HEK293T (cell line): Measurements from ENCODE around the gene SPACA9.

ENCODE experiments used
- ARNT ChIP-seq: fragments of 450-650 bp; IDR thresholded peaks from 2 replicates; pipeline ENCODE4 v1.6.1; 2017; ENCODE audit warnings: mild to moderate bottlenecking
- BHLHE40 ChIP-seq: fragments of 450-650 bp; IDR thresholded peaks from 2 replicates; pipeline ENCODE4 v1.6.1; 2016; ENCODE audit warnings: mild to moderate bottlenecking, moderate library complexity, borderline replicate concordance
- ELF4 ChIP-seq: fragments of 450-650 bp; IDR thresholded peaks from 2 replicates; pipeline ENCODE4 v1.6.1; 2017; ENCODE audit warnings: antibody characterized with exemption
- FOXA1 ChIP-seq: fragments of 450-650 bp; IDR thresholded peaks from 2 replicates; pipeline ENCODE4 v1.6.1; 2016; ENCODE audit warnings: mild to moderate bottlenecking
- FOXK2 ChIP-seq: fragments of 450-650 bp; IDR thresholded peaks from 2 replicates; pipeline ENCODE4 v1.6.1; 2016; ENCODE audit warnings: mild to moderate bottlenecking
- HDGF ChIP-seq: fragments of 450-650 bp; IDR thresholded peaks from 2 replicates; pipeline ENCODE4 v1.6.1; 2017; ENCODE audit warnings: antibody characterized with exemption, borderline replicate concordance
- LEF1 ChIP-seq: fragments of 450-650 bp; IDR thresholded peaks from 2 replicates; pipeline ENCODE4 v1.6.1; 2017; ENCODE audit warnings: mild to moderate bottlenecking, borderline replicate concordance
- NFRKB ChIP-seq: fragments of 450-650 bp; IDR thresholded peaks from 2 replicates; pipeline ENCODE4 v1.6.1; 2016; ENCODE audit warnings: mild to moderate bottlenecking, moderate library complexity
- SP1 ChIP-seq: fragments of 450-650 bp; IDR thresholded peaks from 2 replicates; pipeline ENCODE4 v1.6.1; 2017
- SUZ12 ChIP-seq: fragments of 450-650 bp; IDR thresholded peaks from 2 replicates; pipeline ENCODE4 v1.6.1; 2016; ENCODE audit warnings: mild to moderate bottlenecking
- TARDBP ChIP-seq: fragments of 450-650 bp; IDR thresholded peaks from 2 replicates; pipeline ENCODE4 v1.6.1; 2016
- ZNF384 ChIP-seq: fragments of 450-650 bp; IDR thresholded peaks from 2 replicates; pipeline ENCODE4 v1.6.1; 2016

DNA sequence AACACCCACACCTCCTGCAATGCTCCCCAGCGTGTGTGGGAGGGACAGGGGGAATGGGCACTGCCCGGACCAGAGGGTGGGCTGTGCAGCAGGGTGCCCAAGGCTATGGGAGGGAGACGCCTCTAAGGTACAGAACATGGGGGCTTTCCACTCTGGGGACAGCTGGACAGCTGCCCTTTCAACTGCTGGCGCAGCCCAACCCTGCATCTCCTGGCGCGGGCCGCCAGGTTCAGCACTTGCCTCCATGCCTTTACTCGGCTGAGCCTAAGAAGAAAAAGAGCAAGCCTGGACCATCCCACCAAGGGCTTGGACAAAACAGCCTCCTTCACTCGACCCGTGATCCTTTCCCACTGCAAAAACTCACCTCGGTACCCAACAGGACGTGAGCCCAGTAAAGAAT is 15.6 kb upstream of the SPACA9 start:
- TF ChIP-seq SP1 (no peak), ARNT (no peak), SUZ12 (no peak), BHLHE40 (no peak), TARDBP (no peak), ZNF384 (no peak), FOXA1 (no peak), ELF4 (no peak), HDGF (no peak), LEF1 (no peak), FOXK2 (no peak), NFRKB (no peak)
